ENCODE measurements around the gene SPRED1.
"Not testable (repeated sequence)": the region's sequence is repeated elsewhere in the genome, so short reads cannot be mapped to it uniquely, and the experiment has no call there.

Gene SPRED1

GRCh38 chr15:38266247-38266986 is 13.8 kb downstream of the SPRED1 start:
- no peak overlapping the region for H3K9ac ChIP-seq (ENCODE audit: low read depth, low read length)
- no peak overlapping the region for H3K4me3 ChIP-seq (ENCODE audit: low read depth, low read length)
- no peaks in the 10 kb centered on the region for H3K9me3 ChIP-seq (ENCODE audit: control insufficient read depth, insufficient read depth, low read length)
- no peaks in the 10 kb centered on the region for H3K27me3 ChIP-seq (ENCODE audit: control insufficient read depth, insufficient read depth, low read length)
- H3K36me3 ChIP-seq (ENCODE audit: control insufficient read depth, insufficient read depth, low read length): no peaks in the 10 kb centered on the region
- peaks cover 6% of the 10 kb centered on the region for H3K4me1 ChIP-seq (ENCODE audit: control insufficient read depth, insufficient read depth, low read length)

GRCh38 chr15:38267421-38268022 is 14.9 kb downstream of the SPRED1 start:
- no peaks in the 10 kb centered on the region for H3K36me3 ChIP-seq (ENCODE audit: control insufficient read depth, insufficient read depth, low read length)
- no peaks in the 10 kb centered on the region for H3K27me3 ChIP-seq (ENCODE audit: control insufficient read depth, insufficient read depth, low read length)
- H3K4me1 ChIP-seq (ENCODE audit: control insufficient read depth, insufficient read depth, low read length): peaks cover 2% of the 10 kb centered on the region
- no peak overlapping the region for H3K9ac ChIP-seq (ENCODE audit: low read depth, low read length)
- no peak overlapping the region for H3K4me3 ChIP-seq (ENCODE audit: low read depth, low read length)
- H3K9me3 ChIP-seq (ENCODE audit: control insufficient read depth, insufficient read depth, low read length): no peaks in the 10 kb centered on the region

- no peaks in the 10 kb centered on the region for H3K27me3 ChIP-seq (ENCODE audit: control insufficient read depth, insufficient read depth, low read length)
- no peak overlapping the region for H3K9ac ChIP-seq (ENCODE audit: low read depth, low read length)
- no peak overlapping the region for H3K4me3 ChIP-seq (ENCODE audit: low read depth, low read length)
- H3K9me3 ChIP-seq (ENCODE audit: control insufficient read depth, insufficient read depth, low read length): no peaks in the 10 kb centered on the region
- no peaks in the 10 kb centered on the region for H3K4me1 ChIP-seq (ENCODE audit: control insufficient read depth, insufficient read depth, low read length)
- no peaks in the 10 kb centered on the region for H3K36me3 ChIP-seq (ENCODE audit: control insufficient read depth, insufficient read depth, low read length)
Measured at GRCh38 chr15:38271144-38271543, 18.5 kb downstream of the SPRED1 start.

GRCh38 chr15:38271895-38272294 is 19.3 kb downstream of the SPRED1 start:
- Histone ChIP-seq H3K4me1 (ENCODE audit: control insufficient read depth, insufficient read depth, low read length) (no peaks in the 10 kb centered on the region), H3K36me3 (ENCODE audit: control insufficient read depth, insufficient read depth, low read length) (no peaks in the 10 kb centered on the region), H3K9ac (ENCODE audit: low read depth, low read length) (no peak overlapping the region), H3K4me3 (ENCODE audit: low read depth, low read length) (no peak overlapping the region), H3K27me3 (ENCODE audit: control insufficient read depth, insufficient read depth, low read length) (no peaks in the 10 kb centered on the region), H3K9me3 (ENCODE audit: control insufficient read depth, insufficient read depth, low read length) (no peaks in the 10 kb centered on the region)

- not testable (repeated sequence) for H3K4me3 ChIP-seq (ENCODE audit: low read depth, low read length); H3K9ac ChIP-seq (ENCODE audit: low read depth, low read length); H3K4me1 ChIP-seq (ENCODE audit: control insufficient read depth, insufficient read depth, low read length); H3K36me3 ChIP-seq (ENCODE audit: control insufficient read depth, insufficient read depth, low read length); H3K27me3 ChIP-seq (ENCODE audit: control insufficient read depth, insufficient read depth, low read length); H3K9me3 ChIP-seq (ENCODE audit: control insufficient read depth, insufficient read depth, low read length)
Measured at GRCh38 chr15:38272431-38272830, 19.8 kb downstream of the SPRED1 start.

GRCh38 chr15:38274135-38274534 is 21.5 kb downstream of the SPRED1 start:
- no peaks in the 10 kb centered on the region for H3K9me3 ChIP-seq (ENCODE audit: control insufficient read depth, insufficient read depth, low read length)
- no peaks in the 10 kb centered on the region for H3K36me3 ChIP-seq (ENCODE audit: control insufficient read depth, insufficient read depth, low read length)
- no peak overlapping the region for H3K9ac ChIP-seq (ENCODE audit: low read depth, low read length)
- H3K4me3 ChIP-seq (ENCODE audit: low read depth, low read length): no peak overlapping the region
- no peaks in the 10 kb centered on the region for H3K27me3 ChIP-seq (ENCODE audit: control insufficient read depth, insufficient read depth, low read length)
- H3K4me1 ChIP-seq (ENCODE audit: control insufficient read depth, insufficient read depth, low read length): no peaks in the 10 kb centered on the region

GRCh38 chr15:38275959-38276358 is 23.3 kb downstream of the SPRED1 start:
- Histone ChIP-seq H3K36me3 (ENCODE audit: control insufficient read depth, insufficient read depth, low read length) (no peaks in the 10 kb centered on the region), H3K9me3 (ENCODE audit: control insufficient read depth, insufficient read depth, low read length) (no peaks in the 10 kb centered on the region), H3K4me3 (ENCODE audit: low read depth, low read length) (no peak overlapping the region), H3K9ac (ENCODE audit: low read depth, low read length) (no peak overlapping the region), H3K4me1 (ENCODE audit: control insufficient read depth, insufficient read depth, low read length) (no peaks in the 10 kb centered on the region), H3K27me3 (ENCODE audit: control insufficient read depth, insufficient read depth, low read length) (no peaks in the 10 kb centered on the region)

- not testable (repeated sequence) for H3K9me3 ChIP-seq (ENCODE audit: control insufficient read depth, insufficient read depth, low read length); H3K27me3 ChIP-seq (ENCODE audit: control insufficient read depth, insufficient read depth, low read length); H3K4me3 ChIP-seq (ENCODE audit: low read depth, low read length); H3K36me3 ChIP-seq (ENCODE audit: control insufficient read depth, insufficient read depth, low read length); H3K9ac ChIP-seq (ENCODE audit: low read depth, low read length); H3K4me1 ChIP-seq (ENCODE audit: control insufficient read depth, insufficient read depth, low read length)
Measured at GRCh38 chr15:38277281-38277680, 24.6 kb downstream of the SPRED1 start.

- Histone ChIP-seq H3K9me3 (ENCODE audit: control insufficient read depth, insufficient read depth, low read length) (no peaks in the 10 kb centered on the region), H3K4me1 (ENCODE audit: control insufficient read depth, insufficient read depth, low read length) (no peaks in the 10 kb centered on the region), H3K36me3 (ENCODE audit: control insufficient read depth, insufficient read depth, low read length) (no peaks in the 10 kb centered on the region), H3K9ac (ENCODE audit: low read depth, low read length) (no peak overlapping the region), H3K27me3 (ENCODE audit: control insufficient read depth, insufficient read depth, low read length) (no peaks in the 10 kb centered on the region), H3K4me3 (ENCODE audit: low read depth, low read length) (no peak overlapping the region)
Measured at GRCh38 chr15:38281031-38281430, 28.4 kb downstream of the SPRED1 start.

GRCh38 chr15:38283010-38283409 is 30.4 kb downstream of the SPRED1 start:
- no peaks in the 10 kb centered on the region for H3K9me3 ChIP-seq (ENCODE audit: control insufficient read depth, insufficient read depth, low read length)
- H3K9ac ChIP-seq (ENCODE audit: low read depth, low read length): no peak overlapping the region
- H3K27me3 ChIP-seq (ENCODE audit: control insufficient read depth, insufficient read depth, low read length): no peaks in the 10 kb centered on the region
- H3K4me3 ChIP-seq (ENCODE audit: low read depth, low read length): no peak overlapping the region
- no peaks in the 10 kb centered on the region for H3K36me3 ChIP-seq (ENCODE audit: control insufficient read depth, insufficient read depth, low read length)
- no peaks in the 10 kb centered on the region for H3K4me1 ChIP-seq (ENCODE audit: control insufficient read depth, insufficient read depth, low read length)

GRCh38 chr15:38285456-38285855 is 32.8 kb downstream of the SPRED1 start:
- Histone ChIP-seq H3K4me3 (ENCODE audit: low read depth, low read length) (no peak overlapping the region), H3K36me3 (ENCODE audit: control insufficient read depth, insufficient read depth, low read length) (no peaks in the 10 kb centered on the region), H3K9ac (ENCODE audit: low read depth, low read length) (no peak overlapping the region), H3K4me1 (ENCODE audit: control insufficient read depth, insufficient read depth, low read length) (no peaks in the 10 kb centered on the region), H3K27me3 (ENCODE audit: control insufficient read depth, insufficient read depth, low read length) (no peaks in the 10 kb centered on the region), H3K9me3 (ENCODE audit: control insufficient read depth, insufficient read depth, low read length) (no peaks in the 10 kb centered on the region)

GRCh38 chr15:38294126-38294525 is 41.5 kb downstream of the SPRED1 start:
- Histone ChIP-seq H3K4me1 (ENCODE audit: control insufficient read depth, insufficient read depth, low read length) (peaks cover under 1% of the 10 kb centered on the region), H3K4me3 (ENCODE audit: low read depth, low read length) (no peak overlapping the region), H3K36me3 (ENCODE audit: control insufficient read depth, insufficient read depth, low read length) (no peaks in the 10 kb centered on the region), H3K9ac (ENCODE audit: low read depth, low read length) (no peak overlapping the region), H3K27me3 (ENCODE audit: control insufficient read depth, insufficient read depth, low read length) (no peaks in the 10 kb centered on the region), H3K9me3 (ENCODE audit: control insufficient read depth, insufficient read depth, low read length) (no peaks in the 10 kb centered on the region)

Data from iPS-15b (cell line).